ENCODE measurements around the gene SRRM4.
"Not testable (repeated sequence)": the region's sequence is repeated elsewhere in the genome, so short reads cannot be mapped to it uniquely, and the experiment has no call there.

SRRM4 gene

DNA sequence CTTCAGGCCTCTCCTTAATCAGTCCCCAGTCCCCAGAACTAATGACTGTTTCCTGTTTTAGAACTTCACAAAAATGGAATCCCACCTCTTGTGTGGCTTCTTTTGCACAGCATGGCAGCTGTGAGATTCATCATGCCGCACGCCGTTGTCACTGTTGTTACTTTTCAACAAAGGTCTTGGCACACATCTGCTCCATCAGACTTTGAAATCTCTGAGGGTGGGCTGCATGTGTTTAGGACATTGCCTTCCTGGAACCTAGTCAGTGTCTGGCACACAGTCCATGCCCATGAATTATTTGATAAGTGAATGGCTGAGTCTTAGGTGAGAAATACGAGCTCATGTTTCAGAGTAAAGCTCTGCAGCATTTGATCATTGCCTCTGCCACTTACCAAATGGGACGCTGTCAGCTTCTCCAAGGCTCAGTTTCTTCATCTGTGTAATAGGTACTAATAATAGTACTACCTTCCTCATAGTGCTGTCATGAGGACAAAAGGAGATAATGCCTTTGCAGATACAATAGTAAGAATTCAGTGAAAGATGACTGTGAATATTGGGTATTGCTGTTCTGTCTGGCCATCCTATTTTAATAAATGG is 90.4 kb downstream of the SRRM4 start:
- DNase-seq (ENCODE audit: low read depth), result no peak

DNA sequence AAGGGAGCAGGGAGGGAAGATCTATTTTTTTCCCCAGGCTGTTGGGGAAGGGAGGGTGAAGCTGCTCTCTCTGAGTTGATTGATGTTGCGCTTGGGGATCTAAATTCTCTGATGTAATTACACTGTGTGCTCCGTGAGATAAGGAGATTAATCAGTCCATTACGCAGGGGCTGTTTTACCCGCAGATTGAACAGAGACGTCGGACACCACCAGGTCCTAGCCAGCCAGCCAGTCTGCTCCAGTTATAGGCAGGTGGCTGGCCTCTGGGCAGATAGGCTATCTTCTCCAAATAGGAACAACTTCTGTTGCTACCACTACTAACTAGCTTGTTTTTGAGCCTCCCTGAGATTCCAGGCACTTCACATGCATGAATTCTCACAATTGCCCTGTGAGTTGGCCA is 91.1 kb downstream of the SRRM4 start:
- no peak for DNase-seq (ENCODE audit: low read depth)

DNA sequence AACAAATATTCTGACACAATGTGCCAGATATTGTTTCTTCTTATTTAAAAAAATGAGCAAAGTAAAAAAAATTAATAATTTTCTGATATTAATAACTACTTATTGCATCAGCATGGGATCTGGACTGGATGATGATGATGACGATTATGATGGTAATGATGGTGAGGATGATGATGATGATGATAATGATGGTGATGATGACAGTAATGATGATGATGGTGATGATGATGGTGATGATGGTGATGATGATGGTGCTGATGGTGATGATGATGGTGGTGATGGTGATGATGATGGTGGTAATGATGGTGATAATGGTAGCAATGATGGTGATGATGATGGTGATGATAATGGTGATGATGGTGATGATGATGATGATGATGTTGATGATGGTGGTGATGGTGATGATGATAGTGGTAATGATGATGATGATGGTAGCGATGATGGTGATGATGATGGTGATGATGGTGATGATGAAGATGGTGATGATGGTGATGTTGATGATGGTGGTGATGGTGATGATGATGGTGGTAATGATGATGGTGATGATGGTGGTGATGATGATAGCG is 94.0 kb downstream of the SRRM4 start:
- DNase-seq (ENCODE audit: low read depth), result no peak

DNA sequence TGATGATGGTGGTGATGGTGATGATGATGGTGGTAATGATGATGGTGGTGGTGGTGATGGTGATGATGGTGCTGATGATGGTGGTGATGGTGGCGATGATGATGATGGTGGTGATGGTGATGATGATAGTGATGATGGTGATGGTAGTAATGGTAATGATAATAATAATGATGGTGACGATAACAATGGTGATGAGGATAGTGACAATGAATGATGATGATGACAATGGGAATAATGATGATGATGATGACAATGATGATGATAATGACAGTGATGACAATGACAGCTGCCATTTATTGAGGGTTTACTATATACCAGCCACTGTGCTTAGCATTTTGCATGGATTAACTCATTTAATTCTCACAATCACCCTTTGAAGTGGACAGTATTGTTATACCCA is 94.6 kb downstream of the SRRM4 start:
- DNase-seq (ENCODE audit: low read depth), result no peak

DNA sequence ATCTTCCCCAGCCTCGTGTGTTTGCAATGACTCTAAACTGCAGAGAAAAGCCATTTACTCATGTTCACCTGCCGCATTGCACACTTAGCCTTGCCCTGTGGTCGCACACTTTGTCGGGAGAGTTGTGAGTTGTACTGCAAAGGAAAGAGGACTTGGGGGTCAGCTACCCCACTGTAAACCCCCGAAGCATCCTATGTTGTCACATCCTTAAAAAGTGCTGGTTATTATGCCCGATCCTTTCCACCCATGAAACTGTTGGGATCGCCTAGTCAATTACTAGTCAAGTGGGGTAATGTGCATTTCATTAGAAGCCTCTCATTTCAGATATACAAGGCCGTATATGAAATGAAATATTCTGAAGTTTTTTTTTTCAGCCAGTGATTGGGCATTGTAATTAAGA is 98.2 kb downstream of the SRRM4 start:
- no peak for DNase-seq (ENCODE audit: low read depth)

DNA sequence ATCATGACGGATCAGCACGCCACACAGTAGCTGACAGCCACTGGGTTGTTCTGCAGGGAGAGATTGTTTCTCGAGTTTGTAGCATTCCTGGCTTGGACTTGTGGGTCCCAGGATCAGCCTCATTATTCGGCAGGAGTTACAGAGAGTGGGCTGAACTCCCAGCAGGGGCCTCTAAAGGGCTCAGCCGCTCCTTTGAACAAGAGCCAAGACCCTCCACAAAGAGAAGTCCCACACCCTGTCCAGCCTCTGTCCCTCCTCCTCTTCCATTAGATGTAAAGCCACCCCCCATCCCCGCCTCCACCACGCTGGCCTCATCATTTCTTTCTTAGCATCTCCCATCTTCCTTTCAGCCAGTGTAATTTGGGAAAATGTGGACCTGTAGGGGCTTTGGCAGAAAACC is 100.7 kb downstream of the SRRM4 start:
- DNase-seq (ENCODE audit: low read depth), result no peak

DNA sequence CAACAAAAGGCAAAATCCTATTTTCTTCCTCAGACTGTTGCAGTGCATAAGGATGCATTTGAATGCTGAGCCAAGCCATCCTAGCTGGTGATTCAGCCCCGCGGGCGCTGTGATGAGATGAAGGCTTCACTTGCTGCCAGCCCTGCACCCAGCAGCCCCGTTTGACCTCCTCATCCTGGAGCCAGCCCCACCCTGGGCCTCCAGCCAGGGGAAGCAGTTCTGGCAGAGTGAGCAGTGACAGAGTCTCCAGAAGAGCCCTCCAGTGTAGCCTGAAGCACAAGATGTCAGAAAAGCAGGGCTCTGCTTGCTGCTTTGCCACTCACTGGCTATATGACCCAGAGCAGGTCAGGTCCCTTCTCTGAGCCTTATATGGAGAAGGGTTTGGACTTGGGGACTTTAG is 101.2 kb downstream of the SRRM4 start:
- no peak for DNase-seq (ENCODE audit: low read depth)

DNA sequence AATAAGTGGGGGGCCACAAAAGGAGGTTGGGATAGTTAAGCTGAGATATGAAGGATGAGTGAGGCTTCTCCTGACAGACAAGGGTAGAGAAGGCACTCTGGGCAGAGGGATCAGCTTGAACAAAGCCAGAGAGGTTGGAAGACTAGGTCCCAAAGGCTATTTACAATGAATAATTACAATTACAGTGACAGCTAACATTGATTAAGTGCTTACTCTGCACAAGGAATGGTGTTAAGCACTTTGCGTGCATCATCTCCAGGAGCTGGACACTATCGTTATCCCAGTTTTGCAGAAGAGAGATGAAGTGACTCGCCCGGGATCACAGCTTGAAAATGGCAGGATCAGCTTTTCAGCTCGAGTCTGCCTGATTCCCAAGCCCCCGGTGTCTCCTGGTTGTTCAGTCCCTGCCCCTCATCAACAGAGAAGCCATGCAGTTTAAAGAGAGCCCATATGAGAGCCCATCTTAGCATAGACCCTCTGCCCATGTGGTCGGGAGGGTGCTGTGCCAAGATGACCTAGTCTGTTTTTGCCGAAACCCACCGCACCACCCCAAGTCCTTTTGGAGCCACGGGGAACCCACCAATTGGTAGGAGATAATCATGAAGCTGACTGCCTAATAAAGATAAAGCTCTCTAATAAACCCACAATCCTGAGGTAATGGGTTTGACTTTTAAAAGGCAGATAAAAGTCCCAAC is 107.5 kb downstream of the SRRM4 start:
- DNase-seq (ENCODE audit: low read depth), result no peak

DNA sequence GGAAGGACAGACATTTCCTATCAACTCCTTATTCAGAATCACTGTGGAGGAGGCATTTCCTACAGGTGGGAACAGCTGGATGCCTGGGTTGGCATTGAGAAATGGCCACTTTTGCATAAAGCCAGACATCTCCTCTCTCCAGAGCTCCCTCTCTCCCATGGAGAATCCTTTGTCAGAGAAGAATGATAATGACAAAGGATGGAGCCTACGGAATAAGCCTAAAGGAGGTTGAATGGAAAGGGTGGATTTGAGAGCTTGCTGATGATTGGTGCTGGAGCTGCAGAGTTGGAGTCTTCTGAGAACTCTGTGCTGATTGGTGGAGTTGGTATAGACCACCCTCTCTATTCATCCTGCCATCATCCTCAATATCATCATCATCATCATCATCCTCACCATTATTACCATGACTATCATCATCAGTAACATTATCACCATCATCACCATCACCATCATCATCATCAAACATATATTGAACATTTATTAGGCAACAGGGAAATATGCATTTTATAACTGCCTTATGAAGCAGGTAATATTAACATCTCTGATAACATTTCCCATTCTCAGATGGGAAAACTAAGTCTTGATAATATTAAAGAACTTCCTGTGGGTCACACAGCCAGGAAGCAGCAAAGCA is 108.2 kb downstream of the SRRM4 start:
- no peak for DNase-seq (ENCODE audit: low read depth)

DNA sequence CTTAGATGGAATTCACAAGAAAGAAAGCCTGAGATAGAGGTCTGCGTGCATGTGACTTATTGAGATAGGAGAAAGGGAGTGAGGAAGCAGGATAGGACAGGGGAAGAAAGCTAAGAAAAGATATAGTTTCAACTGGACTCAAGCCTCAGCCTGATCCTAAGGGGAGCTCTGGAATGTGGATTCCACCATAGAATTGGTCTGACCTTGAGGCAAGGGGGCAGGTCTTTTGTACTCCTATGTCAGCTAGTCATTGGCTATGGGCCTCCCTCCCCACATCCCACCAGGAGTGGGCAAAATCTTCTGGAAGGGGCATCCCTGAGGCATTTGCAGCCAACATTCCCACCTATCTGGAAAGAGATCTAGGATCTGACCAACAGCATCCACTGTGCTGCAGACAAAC is 108.9 kb downstream of the SRRM4 start:
- DNase-seq (ENCODE audit: low read depth), result no peak

DNA sequence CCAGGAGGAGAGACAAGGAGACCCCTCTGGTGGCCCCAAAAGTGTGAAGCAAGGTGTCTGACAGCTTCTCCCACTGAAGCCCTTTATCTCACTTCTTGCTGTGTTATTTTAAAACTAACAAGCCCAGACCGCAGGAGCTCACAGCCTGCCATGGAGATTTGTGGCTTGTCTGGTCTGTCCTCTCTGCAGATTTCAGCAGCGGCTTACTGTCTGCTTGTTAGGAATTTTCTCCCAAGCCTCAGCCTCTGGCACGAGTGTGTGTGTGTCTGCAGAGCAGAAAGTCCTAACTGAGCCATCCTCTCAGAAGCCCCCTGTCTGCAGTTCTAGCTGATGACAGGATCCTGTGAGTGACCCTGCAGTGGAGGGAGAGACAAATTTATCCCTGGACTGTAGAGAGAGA is 109.5 kb downstream of the SRRM4 start:
- no peak for DNase-seq (ENCODE audit: low read depth)

DNA sequence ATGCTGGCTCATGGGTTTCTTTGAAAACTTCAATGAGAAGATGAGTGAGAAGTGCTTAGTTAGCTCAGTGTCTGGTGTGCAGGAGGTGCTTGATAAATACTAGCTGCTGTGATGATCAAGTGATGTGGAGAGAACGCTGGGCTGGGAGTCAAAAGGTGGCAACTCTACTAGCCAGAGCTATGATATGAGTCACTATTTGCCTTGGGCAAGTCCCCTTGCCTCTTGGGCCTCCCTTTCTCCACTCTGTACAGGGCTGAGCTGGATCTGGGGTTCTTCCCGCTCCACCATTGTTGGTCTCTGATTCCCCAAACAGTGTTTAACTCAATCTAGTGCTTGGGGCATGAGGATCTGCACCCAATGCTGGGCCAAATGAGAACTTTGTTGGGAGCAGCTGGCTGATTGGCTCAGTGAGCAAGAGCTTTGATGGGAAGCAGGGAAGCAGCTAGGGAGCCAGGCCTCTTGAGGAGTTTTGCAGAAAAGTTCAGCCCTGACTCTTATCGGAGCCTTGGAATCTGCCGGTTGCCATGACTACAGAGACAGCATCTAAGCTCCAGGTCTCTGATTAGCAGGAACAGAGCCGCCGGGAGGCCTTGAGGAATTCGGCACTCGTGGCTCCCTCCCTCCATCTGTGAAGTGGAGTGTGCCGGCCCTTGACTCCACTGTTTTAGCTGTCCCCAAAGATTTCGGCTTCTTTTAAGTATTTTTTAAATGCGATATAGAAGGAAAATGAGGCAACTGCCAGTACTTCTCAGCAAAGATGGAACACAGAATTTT is 115.3 kb downstream of the SRRM4 start:
- no peak for DNase-seq (ENCODE audit: low read depth)

DNA sequence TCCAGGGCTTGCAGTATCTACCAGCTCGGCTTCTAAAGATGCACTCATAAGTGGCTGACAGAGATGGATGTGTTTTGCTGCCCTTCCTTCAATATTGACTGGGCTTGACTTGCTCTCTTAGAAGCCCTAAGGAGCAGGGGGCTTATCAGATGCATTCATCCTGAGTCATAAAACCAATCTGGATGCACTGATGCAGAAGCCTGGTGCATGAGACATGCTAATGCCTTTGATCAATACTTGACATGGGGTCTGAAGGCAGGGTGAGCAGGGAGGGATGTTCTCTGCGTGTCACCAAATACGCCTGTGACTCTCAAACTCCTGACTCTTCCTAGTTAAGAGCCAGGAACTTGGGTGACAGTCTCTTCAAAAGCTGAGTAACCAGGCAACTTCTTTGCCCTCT is 119.6 kb downstream of the SRRM4 start:
- DNase-seq (ENCODE audit: low read depth), result no peak

DNA sequence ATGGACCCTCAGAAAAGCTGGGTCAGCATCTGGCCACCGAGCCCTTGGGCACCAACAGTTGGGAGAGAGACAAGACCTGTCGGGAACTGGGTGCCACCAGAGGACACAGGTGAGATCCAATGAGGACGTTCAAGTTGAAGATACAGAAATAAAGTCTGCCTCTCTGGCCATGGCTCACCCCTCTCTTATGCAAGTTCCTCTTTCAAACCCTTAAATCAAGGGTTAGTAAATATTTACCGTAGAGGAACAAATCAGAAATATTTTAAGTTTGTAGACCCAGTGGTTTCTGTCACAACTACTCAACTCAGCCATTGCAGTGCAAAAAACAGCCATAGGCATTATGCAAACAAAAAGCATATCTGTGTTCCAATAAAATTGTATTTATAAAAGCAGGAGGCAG is 120.9 kb downstream of the SRRM4 start:
- no peak for DNase-seq (ENCODE audit: low read depth)

DNA sequence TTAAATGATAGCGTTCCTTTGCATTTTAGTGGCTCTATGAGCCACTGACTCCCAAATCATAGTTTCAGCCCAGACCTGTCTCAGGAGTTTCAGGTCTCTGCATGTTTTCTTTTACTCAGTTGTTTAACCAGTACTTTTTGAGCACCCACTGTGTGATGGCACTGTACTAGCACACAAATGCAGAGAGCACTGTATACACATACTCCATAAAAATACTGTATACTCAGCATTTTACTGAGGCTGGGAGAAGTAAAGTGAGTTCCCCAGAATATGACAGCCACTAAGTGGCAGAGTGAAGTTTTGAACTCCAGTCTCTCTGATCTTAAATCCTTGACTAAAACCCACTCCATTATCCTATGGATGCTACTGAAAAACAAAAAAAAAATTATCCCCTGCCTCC is 121.4 kb downstream of the SRRM4 start:
- DNase-seq (ENCODE audit: low read depth), result no peak

DNA sequence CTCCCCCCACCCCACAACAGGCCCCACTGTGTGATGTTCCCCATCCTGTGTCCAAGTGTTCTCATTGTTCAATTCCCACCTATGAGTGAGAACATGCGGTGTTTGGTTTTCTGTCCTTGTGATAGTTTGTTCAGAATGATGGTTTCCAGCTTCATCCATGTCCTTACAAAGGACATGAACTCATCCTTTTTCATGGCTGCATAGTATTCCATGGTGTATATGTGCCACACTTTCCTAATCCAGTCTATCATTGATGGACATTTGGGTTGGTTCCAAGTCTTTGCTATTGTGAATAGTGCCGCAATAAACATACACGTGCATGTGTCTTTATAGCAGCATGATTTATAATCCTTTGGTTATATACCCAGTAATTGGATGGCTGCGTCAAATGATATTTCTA is 123.6 kb downstream of the SRRM4 start:
- not testable (repeated sequence) for DNase-seq (ENCODE audit: low read depth)

DNA sequence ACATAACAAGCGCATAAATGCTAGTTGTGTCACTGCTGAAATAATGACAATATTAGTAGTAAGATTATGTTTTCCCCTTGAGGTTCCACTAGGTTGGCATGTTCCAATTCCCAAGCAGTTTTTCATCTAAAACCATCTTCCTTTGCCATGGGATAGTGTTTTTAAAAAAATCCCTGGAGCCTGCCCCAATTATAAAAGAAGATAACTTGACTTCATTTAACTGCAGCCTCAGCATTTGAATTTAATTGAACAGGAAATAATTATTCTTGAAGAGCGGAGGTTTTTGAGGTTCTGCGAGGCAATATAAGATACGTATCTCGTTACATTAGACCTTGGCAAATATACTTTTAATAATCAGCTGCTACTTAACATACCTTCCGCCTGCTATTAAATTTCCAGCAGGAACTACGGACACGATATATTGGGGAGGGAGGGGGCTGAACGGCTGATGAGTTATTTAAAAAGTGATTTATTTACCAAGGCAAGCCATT is 132.2 kb downstream of the SRRM4 start:
- DNase-seq (ENCODE audit: low read depth), result no peak

DNA sequence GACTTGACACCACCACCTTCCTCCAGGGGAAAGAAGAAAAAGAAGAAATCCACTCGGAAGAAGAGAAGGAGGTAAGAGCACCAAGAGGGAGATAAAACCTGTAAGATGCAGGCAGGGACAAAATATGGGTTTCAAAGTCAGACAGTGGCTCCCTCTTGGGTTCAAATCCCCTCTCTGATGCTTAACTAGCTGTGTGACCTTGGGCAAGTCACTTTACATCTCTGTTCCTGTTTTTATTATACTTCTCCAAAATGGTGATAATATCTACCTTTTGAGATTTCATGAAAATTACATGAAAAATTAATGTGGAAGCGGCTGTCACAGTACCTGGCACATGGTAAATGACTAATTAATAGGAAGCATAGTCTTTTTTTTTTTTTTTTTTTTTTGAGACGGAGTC is 133.0 kb downstream of the SRRM4 start:
- no peak for DNase-seq (ENCODE audit: low read depth)

DNA sequence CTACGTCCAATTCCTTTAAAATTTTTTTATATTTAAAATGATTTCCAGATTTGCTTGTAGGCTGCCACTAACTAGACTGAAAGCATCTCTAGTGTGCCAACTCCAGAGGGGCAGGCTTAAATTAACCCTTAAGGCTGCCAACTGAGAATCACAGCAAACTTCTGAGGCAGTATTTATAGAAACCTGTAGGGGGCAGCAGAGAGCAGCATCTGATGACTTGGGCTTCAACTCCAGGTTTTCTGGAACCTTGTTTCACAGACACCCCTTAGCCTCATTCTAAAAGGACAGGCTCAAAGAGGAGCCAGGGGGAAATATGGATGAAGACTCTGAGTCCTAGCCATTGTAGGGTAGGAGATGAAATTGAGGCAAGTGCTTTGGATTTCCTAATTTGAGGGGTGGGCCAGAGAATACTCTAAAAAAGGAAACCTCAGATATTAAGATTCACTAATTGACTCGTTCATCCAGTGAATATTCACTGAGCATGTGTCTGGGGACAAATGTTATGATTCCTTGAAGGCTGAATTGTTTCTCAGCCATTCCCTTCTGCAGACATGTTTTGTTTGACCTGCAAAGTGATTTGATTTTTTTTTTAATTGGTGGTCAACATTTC is 134.1 kb downstream of the SRRM4 start:
- DNase-seq (ENCODE audit: low read depth), result no peak

DNA sequence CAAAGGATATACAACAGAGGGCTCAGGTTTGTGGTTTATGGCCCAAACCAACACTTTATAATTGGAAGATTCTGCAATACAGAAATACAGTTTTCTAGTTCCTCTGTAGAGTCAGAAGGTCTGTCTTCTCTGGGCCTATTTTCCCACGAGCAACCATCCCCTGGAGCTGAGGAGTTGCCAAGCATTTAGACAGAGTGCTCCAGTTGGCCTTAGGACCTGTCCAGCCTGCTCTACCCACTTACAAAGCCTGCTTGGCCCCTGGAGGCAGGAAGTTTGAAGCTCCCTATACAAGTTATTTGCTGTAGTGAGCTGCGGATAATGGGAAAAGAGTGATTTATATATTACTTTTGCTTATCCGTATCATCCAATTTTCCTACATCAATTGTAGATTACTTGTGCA is 136.6 kb downstream of the SRRM4 start:
- no peak for DNase-seq (ENCODE audit: low read depth)

DNA sequence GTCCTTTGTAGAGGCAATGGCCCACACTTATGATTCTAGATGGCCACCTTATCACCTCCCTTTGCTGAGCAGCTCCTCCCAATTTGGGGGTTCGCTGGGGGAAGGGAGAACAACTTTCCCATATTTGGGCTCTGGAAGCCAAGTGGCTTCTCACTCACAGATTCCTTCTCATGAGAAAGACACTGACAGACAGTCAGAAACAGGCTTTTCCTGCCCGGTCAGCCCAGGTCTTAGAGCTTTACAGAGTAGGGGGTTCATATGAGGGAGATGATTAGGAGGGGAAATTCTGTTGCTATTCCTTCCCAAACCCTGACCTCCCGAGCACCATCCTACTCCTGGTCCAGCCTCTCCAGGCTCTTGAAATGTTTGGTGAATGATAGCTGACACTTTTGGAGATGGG is 137.3 kb downstream of the SRRM4 start:
- DNase-seq (ENCODE audit: low read depth), result no peak

DNA sequence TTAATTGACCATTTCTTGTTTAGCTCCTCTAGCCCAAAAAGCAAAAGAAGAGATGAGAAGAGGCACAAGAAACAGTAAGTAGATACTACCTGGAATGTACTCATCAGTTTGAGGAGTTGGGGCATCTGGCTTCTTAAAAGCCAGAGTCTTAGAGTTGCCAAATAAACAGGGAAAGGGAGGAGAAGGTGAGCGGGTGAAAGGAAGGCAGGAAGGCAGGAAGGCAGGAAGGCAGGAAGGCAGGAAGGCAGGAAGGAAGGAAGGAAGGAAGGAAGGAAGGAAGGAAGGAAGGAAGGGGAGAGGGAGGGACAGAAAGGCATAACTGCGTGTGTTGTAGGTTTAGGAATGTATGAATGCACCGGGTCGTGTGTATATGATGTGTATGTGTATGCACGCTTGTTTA is 140.7 kb downstream of the SRRM4 start:
- DNase-seq (ENCODE audit: low read depth), result no peak
